K562 (cell line): Measurements from ENCODE around the gene C19orf12. TPM values are rescaled to one million over a fixed set of nuclear protein-coding genes. Genes with fewer than 3 reads are reported as not detected.

Source experiments
- BRD9 ChIP-seq: fragments of 450-650 bp; IDR thresholded peaks from 2 replicates; pipeline ENCODE4 v1.6.1; 2018; ENCODE audit warnings: low read depth; ENCODE audit not compliant: partially characterized antibody
- CGGBP1 ChIP-seq: fragments of 250-450 bp; sonication (Bioruptor Pico); IDR thresholded peaks from 2 replicates; pipeline ENCODE4 v1.9.0; 2021; ENCODE audit warnings: mild to moderate bottlenecking
- CXXC5 ChIP-seq: fragments of 250-450 bp; sonication (Bioruptor Pico); IDR thresholded peaks from 2 replicates; pipeline ENCODE4 v1.8.0; 2022; ENCODE audit warnings: inconsistent platforms, mild to moderate bottlenecking, moderate library complexity
- DMBX1 ChIP-seq: fragments of 250-450 bp; sonication (Bioruptor Pico); IDR thresholded peaks from 2 replicates; pipeline ENCODE4 v1.8.0; 2022; ENCODE audit warnings: inconsistent platforms, mild to moderate bottlenecking, moderate library complexity, borderline replicate concordance
- E2F3 ChIP-seq: fragments of 250-450 bp; sonication (Bioruptor Pico); IDR thresholded peaks from 2 replicates; pipeline ENCODE4 v1.4.0; 2020; ENCODE audit warnings: mild to moderate bottlenecking
- FIP1L1 ChIP-seq: fragments of 200-400 bp; formaldehyde crosslinking; IDR thresholded peaks from 2 replicates; pipeline ENCODE4 v1.6.1; 2018; ENCODE audit warnings: mild to moderate bottlenecking, low read depth, low read length; ENCODE audit not compliant: poor library complexity, severe bottlenecking
- GABPB2 ChIP-seq: fragments of 250-450 bp; sonication (Bioruptor Pico); conservative IDR thresholded peaks from 2 replicates; pipeline ENCODE4 v1.5.1; 2021; ENCODE audit warnings: mild to moderate bottlenecking
- HMG20A ChIP-seq: fragments of 450-650 bp; formaldehyde crosslinking; conservative IDR thresholded peaks from 2 replicates; pipeline ENCODE4 v1.4.0; 2020; ENCODE audit warnings: mild to moderate bottlenecking, mixed read lengths
- KDM1A ChIP-seq, 2 experiments: fragments of 450-650 bp; IDR thresholded peaks; 2 replicates each; pipeline ENCODE4 v1.6.1; 2016; ENCODE audit warnings: mild to moderate bottlenecking in 2 of 2
- KLF1 ChIP-seq: fragments of 450-650 bp; IDR thresholded peaks from 2 replicates; pipeline ENCODE4 v1.6.1; 2016; ENCODE audit warnings: missing genetic modification characterization, missing compliant biosample characterization
- LEF1 ChIP-seq: fragments of 450-650 bp; IDR thresholded peaks from 2 replicates; pipeline ENCODE4 v1.6.1; 2016; ENCODE audit warnings: mild to moderate bottlenecking
- MBD1 ChIP-seq: fragments of 250-450 bp; sonication (Bioruptor Pico); IDR thresholded peaks from 2 replicates; pipeline ENCODE4 v1.8.0; 2022; ENCODE audit warnings: inconsistent platforms
- MCM5 ChIP-seq: fragments of 450-650 bp; IDR thresholded peaks from 2 replicates; pipeline ENCODE4 v1.6.1; 2016; ENCODE audit warnings: low read depth
- MIER1 ChIP-seq: fragments of 450-650 bp; IDR thresholded peaks from 2 replicates; pipeline ENCODE4 v1.6.1; 2016; ENCODE audit warnings: antibody characterized with exemption, mild to moderate bottlenecking, low read depth
- MLLT1 ChIP-seq, 2 experiments: fragments of 450-650 bp; IDR thresholded peaks; 2 replicates each; pipeline ENCODE4 v1.6.1; 2016
- NR2C1 ChIP-seq, 2 experiments: fragments of 450-650 bp; IDR thresholded peaks; 2 replicates each; pipeline ENCODE4 v1.6.1; 2017; ENCODE audit warnings: mild to moderate bottlenecking in 2 of 2, antibody characterized with exemption in 1 of 2, inconsistent platforms in 1 of 2, missing compliant biosample characterization in 1 of 2, missing genetic modification characterization in 1 of 2
- RFX1 ChIP-seq: fragments of 450-650 bp; IDR thresholded peaks from 2 replicates; pipeline ENCODE4 v1.6.1; 2016; ENCODE audit warnings: mild to moderate bottlenecking, moderate library complexity
- SIN3A ChIP-seq, 2 experiments: fragments of 150-350 bp in 1 of 2; IDR thresholded peaks; 2 replicates each; pipeline ENCODE4 v1.6.1; 2011 to 2016; ENCODE audit warnings: borderline replicate concordance in 2 of 2, low read depth in 2 of 2, low read length in 2 of 2, mild to moderate bottlenecking in 2 of 2, moderate library complexity in 2 of 2; ENCODE audit not compliant: control insufficient read depth in 1 of 2
- SMAD4 ChIP-seq: fragments of 250-450 bp; sonication (Bioruptor Pico); conservative IDR thresholded peaks from 2 replicates; pipeline ENCODE4 v1.8.0; 2021; ENCODE audit warnings: inconsistent platforms, mild to moderate bottlenecking, moderate library complexity
- SMARCC2 ChIP-seq: fragments of 450-650 bp; IDR thresholded peaks from 2 replicates; pipeline ENCODE4 v1.6.1; 2017; ENCODE audit warnings: antibody characterized with exemption, moderate library complexity, mild to moderate bottlenecking, low read depth
- SMARCE1 ChIP-seq: fragments of 450-650 bp; IDR thresholded peaks from 2 replicates; pipeline ENCODE4 v1.7.1; 2016; ENCODE audit warnings: mild to moderate bottlenecking
- USF1 ChIP-seq: sonication (generic); formaldehyde crosslinking; IDR thresholded peaks from 2 replicates; pipeline ENCODE4 v1.9.0; 2022; ENCODE audit warnings: mild to moderate bottlenecking, missing genetic modification reagents
- ZNF316 ChIP-seq: fragments of 450-650 bp; IDR thresholded peaks from 2 replicates; pipeline ENCODE4 v1.6.1; 2016
- ZNF589 ChIP-seq: fragments of 200-800 bp; sonication (Bioruptor generic); IDR thresholded peaks from 2 replicates; pipeline ENCODE4 v1.6.1; 2016; ENCODE audit warnings: low read depth, missing genetic modification characterization, missing compliant biosample characterization
- ZNF717 ChIP-seq: fragments of 250-450 bp; sonication (Bioruptor Pico); IDR thresholded peaks from 2 replicates; pipeline ENCODE4 v1.5.0; 2021
- ZNF79 ChIP-seq: fragments of 250-450 bp; sonication (Bioruptor Pico); IDR thresholded peaks from 2 replicates; pipeline ENCODE4 v1.4.0; 2020; ENCODE audit warnings: low read depth, mild to moderate bottlenecking, moderate library complexity
- polyA plus RNA-seq, 8 experiments: library from polyadenylated mRNA; depleted of rRNA in 4 of 8; stranded (reverse) in 5 of 8; unstranded in 3 of 8; fragments of >200 nt; fragmentation: Nextera tagmentation in 2 of 8; fragmentation: Illumina TruSeq in 1 of 8; extraction: Ambion mirVana in 2 of 8; extraction: Trizol in 1 of 8; gene quantifications; 2 replicates each; pipeline versions ENCODE4 v1.2.1 to v1.2.3, GENCODE V29; 2011 to 2014; ENCODE audit warnings: inconsistent platforms in 1 of 8, missing spikeins in 1 of 8
- total RNA-seq, 7 experiments: library from RNA; depleted of rRNA in 6 of 7; stranded (reverse); fragments of >200 nt in 6 of 7; fragmentation: Illumina TruSeq in 2 of 7; extraction: Trizol in 2 of 7; gene quantifications; 2 replicates each; pipeline versions ENCODE4 v1.2.1 to v1.2.3, GENCODE V29; 2011 to 2021; ENCODE audit warnings: low replicate concordance in 1 of 7

C19orf12 gene
- total and polyA plus RNA-seq, 9 of the 15 experiments (the other 6 are each of a cell fraction or from before 2014, with no cell fraction given) = 1.9 to 14.5 (median 10.2) TPM

GRCh38 chr19:29662604-29663404, 52.3 kb downstream of the C19orf12 start (continued):
- TF ChIP-seq BRD9 (no peak), CXXC5 (peak; percentile 67), ZNF589 (CRISPR knock-in tag) (peak; percentile 47; the same call in 1 of the 2 replicates), KLF1 (tag) (no peak), CGGBP1 (CRISPR knock-in tag) (no peak), KDM1A (IDR thresholded peaks at IDR 0.05) (no peak), E2F3 (CRISPR knock-in tag) (0 out of 2 replicates have a peak, but pooled peaks have one; percentile 50), MCM5 (no peak), SMAD4 (peak; percentile 72; the same call in 1 of the 2 replicates), LEF1 (no peak), HMG20A (no peak), FIP1L1 (no peak), USF1 (no peak), ZNF717 (CRISPR knock-in tag) (no peak), SMARCE1 (peak; percentile 68; the same call in 1 of the 2 replicates), NR2C1 (IDR thresholded peaks at IDR 0.05) (no peak), NR2C1 (tag; IDR thresholded peaks at IDR 0.05) (no peak), SIN3A (IDR thresholded peaks at IDR 0.05; ENCODE audit: borderline replicate concordance in 2 of 2, control insufficient read depth in 1 of 2, low read depth in 2 of 2, low read length in 2 of 2) (no peak), MBD1 (no peak), ZNF316 (no peak), MIER1 (no peak), MLLT1 (IDR thresholded peaks at IDR 0.05) (0 out of 4 replicates have a peak, but pooled peaks of 1 of the 2 experiments have one; percentile 34), ZNF79 (CRISPR knock-in tag) (peak; percentile 14; the same call in 1 of the 2 replicates), GABPB2 (no peak), SMARCC2 (0 out of 2 replicates have a peak, but pooled peaks have one; percentile 38), DMBX1 (CRISPR knock-in tag) (peak; percentile 68; the same call in 1 of the 2 replicates), RFX1 (no peak)
